Osteoblast (primary cell): ENCODE measurements around the gene ELOVL7. TPM values are rescaled to one million over a fixed set of nuclear protein-coding genes. Genes with fewer than 3 reads are reported as not detected.

Source experiments
- DNase-seq: peaks from one replicate; pipeline ENCODE4 v3.0.0; 2011; ENCODE audit warnings: low spot score, mixed read lengths; ENCODE audit not compliant: insufficient read length; ENCODE audit errors: missing footprints
- H2AFZ ChIP-seq: 2 replicates; pipeline ENCODE4 v1.6.0; 2011; ENCODE audit warnings: mild to moderate bottlenecking, low read length
- H3K27ac ChIP-seq: 2 replicates; pipeline ENCODE4 v1.5.1; 2011; ENCODE audit warnings: mild to moderate bottlenecking, low read depth, low read length, moderate library complexity
- H3K27me3 ChIP-seq: 2 replicates; pipeline ENCODE4 v1.6.0; 2012; ENCODE audit warnings: mild to moderate bottlenecking, control low read depth, inconsistent platforms, low read length, moderate library complexity; ENCODE audit not compliant: insufficient read depth
- H3K36me3 ChIP-seq: 2 replicates; pipeline ENCODE4 v1.5.1; 2011; ENCODE audit warnings: mild to moderate bottlenecking, low read length, control low read depth, moderate library complexity; ENCODE audit not compliant: insufficient read depth
- H3K4me1 ChIP-seq: 2 replicates; pipeline ENCODE4 v1.5.1; 2011; ENCODE audit warnings: mild to moderate bottlenecking, low read length, control low read depth, moderate library complexity; ENCODE audit not compliant: insufficient read depth
- H3K4me2 ChIP-seq: 2 replicates; pipeline ENCODE4 v1.6.0; 2011; ENCODE audit warnings: mild to moderate bottlenecking, low read length; ENCODE audit not compliant: insufficient read depth
- H3K4me3 ChIP-seq: fragments of 200-600 bp; sonication (generic); 3 replicates; pipeline ENCODE4 v1.5.1; 2012; ENCODE audit warnings: mild to moderate bottlenecking, low read length, inconsistent platforms; ENCODE audit not compliant: insufficient read depth
- H3K79me2 ChIP-seq: 2 replicates; pipeline ENCODE4 v1.6.0; 2012; ENCODE audit warnings: mild to moderate bottlenecking, low read length, control low read depth, inconsistent platforms; ENCODE audit not compliant: insufficient read depth
- H3K9me3 ChIP-seq: 2 replicates; pipeline ENCODE4 v1.5.1; 2011; ENCODE audit warnings: low read depth, low read length, control low read depth
- H4K20me1 ChIP-seq: 2 replicates; pipeline ENCODE4 v1.6.0; 2012; ENCODE audit warnings: mild to moderate bottlenecking, low read length, control low read depth; ENCODE audit not compliant: insufficient read depth
- total RNA-seq: library from RNA; depleted of rRNA; stranded (reverse); fragments of >200 nt; gene quantifications from 2 replicates; pipeline ENCODE4 v1.2.3, GENCODE V29; 2012
- TF ChIP-seq, protein P1 (sequence below): IDR thresholded peaks from 2 replicates; pipeline ENCODE4 v1.5.1; 2011; ENCODE audit warnings: mild to moderate bottlenecking, low read depth, low read length, moderate library complexity; ENCODE audit errors: extremely low read depth

The ELOVL7 gene
- total RNA-seq, 1 donor: under 0.01 TPM

DNA sequence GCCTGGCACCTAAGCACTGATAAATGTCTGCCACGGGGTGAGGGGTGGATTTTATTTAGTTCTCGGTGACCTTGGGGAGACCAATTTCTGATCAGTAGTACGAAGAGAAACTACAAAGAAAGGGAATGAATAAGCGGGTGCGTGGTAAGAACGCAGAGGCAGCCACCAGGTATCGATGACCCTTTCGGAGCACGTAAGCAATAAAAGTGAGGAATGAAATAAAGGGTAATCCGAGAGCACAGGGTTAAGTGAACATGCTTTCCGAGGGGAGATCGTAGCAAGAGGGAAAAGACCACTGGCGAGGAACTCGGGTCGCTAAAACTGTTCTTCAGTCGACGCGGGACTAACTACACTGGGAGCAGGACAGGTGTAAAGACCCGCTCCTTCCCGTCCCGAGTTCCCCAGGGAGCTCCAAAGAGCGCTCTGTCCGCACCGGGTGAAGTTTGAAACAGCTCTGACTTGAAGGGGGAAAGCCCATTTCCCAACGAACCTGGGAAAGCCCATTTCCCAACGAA lies 1.1 kb downstream of the ELOVL7 start:
- Histone ChIP-seq H3K27ac (no peak overlapping the region), H3K79me2 (no peaks in the 10 kb centered on the region), H3K4me1 (peaks cover 8% of the 10 kb centered on the region), H2AFZ (peak overlapping the region; percentile 51), H3K36me3 (no peaks in the 10 kb centered on the region), H3K9me3 (no peaks in the 10 kb centered on the region), H3K4me2 (peak overlapping the region; percentile 84), H3K4me3 (peak overlapping the region; percentile 70), H4K20me1 (no peaks in the 10 kb centered on the region), H3K27me3 (peaks cover 59% of the 10 kb centered on the region)
- TF ChIP-seq, protein P1, sequence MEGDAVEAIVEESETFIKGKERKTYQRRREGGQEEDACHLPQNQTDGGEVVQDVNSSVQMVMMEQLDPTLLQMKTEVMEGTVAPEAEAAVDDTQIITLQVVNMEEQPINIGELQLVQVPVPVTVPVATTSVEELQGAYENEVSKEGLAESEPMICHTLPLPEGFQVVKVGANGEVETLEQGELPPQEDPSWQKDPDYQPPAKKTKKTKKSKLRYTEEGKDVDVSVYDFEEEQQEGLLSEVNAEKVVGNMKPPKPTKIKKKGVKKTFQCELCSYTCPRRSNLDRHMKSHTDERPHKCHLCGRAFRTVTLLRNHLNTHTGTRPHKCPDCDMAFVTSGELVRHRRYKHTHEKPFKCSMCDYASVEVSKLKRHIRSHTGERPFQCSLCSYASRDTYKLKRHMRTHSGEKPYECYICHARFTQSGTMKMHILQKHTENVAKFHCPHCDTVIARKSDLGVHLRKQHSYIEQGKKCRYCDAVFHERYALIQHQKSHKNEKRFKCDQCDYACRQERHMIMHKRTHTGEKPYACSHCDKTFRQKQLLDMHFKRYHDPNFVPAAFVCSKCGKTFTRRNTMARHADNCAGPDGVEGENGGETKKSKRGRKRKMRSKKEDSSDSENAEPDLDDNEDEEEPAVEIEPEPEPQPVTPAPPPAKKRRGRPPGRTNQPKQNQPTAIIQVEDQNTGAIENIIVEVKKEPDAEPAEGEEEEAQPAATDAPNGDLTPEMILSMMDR: no peak
- peak; percentile 75 for DNase-seq

DNA sequence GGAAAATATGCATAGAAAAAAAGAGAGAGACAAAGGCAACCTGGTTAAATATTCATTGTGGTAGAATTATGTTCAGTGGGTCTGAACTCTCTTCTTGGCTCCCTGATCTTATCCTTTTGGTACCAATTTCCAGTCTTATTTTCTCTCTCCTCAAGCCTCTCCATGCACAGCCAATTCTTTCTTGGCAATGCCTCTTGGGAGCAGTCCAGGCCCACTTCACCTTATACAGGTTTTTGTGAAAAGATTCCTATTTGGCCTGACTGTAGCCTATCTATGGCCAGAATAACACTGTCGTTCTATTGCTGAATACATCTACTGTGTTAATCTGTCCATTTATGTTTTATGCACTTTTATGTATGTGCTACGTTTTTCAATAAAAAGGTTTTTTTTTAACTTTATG lies 2.7 kb downstream of the ELOVL7 start:
- H3K27me3 ChIP-seq: peaks cover 56% of the 10 kb centered on the region
- TF ChIP-seq, protein P1: no peak
- no peaks in the 10 kb centered on the region for H4K20me1 ChIP-seq
- no peaks in the 10 kb centered on the region for H3K9me3 ChIP-seq
- DNase-seq: no peak
- H3K79me2 ChIP-seq: no peaks in the 10 kb centered on the region
- H3K4me1 ChIP-seq: peaks cover 8% of the 10 kb centered on the region
- no peak overlapping the region for H3K4me3 ChIP-seq
- no peak overlapping the region for H3K27ac ChIP-seq
- H3K36me3 ChIP-seq: no peaks in the 10 kb centered on the region
- no peak overlapping the region for H3K4me2 ChIP-seq
- H2AFZ ChIP-seq: no peak overlapping the region

DNA sequence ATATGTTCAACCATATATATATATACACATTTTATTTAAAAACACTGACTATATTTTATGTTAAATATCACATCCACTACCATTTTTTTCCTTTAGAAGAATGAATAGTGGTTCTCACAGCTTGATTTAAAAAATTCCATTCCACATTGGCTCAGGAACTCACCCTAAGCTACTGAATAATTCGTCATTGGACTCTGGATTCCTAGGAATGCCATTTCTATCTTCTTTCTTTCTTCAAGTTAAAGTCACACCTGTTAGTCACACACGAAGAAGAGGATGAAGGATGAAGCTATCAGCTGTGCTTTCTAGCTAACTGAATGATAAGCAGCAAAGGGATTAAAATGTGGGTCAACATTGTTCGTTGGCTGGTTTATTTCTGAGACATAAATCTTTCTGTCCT lies 7.9 kb downstream of the ELOVL7 start:
- Histone ChIP-seq H3K36me3 (no peaks in the 10 kb centered on the region), H3K27ac (no peak overlapping the region), H4K20me1 (no peaks in the 10 kb centered on the region), H3K4me3 (no peak overlapping the region), H3K27me3 (peaks cover 13% of the 10 kb centered on the region), H3K4me1 (no peaks in the 10 kb centered on the region), H3K79me2 (no peaks in the 10 kb centered on the region), H2AFZ (no peak overlapping the region), H3K4me2 (no peak overlapping the region), H3K9me3 (no peaks in the 10 kb centered on the region)
- DNase-seq: no peak
- TF ChIP-seq, protein P1: no peak

DNA sequence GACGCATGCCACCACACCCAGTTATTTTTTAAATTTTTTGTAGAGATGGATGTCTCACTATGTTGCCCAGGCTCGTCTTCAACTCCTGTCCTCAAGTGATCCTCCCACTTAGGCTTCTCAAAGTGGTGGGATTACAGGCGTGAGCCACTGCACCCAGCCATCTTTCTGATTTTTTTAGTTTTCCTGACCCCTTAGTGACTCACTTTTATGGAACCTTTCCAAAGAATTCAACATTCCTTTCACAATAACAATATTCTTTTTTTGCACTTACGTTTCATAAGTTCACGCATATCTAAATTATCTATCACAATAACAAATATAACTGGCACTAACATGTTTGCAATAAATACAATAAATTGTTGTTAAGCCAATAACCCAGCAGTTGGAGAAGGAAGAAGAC lies 8.5 kb downstream of the ELOVL7 start:
- Histone ChIP-seq H3K4me3 (no peak overlapping the region), H3K4me2 (no peak overlapping the region), H3K36me3 (no peaks in the 10 kb centered on the region), H3K79me2 (no peaks in the 10 kb centered on the region), H3K9me3 (no peaks in the 10 kb centered on the region), H3K27ac (no peak overlapping the region), H3K27me3 (peaks cover 11% of the 10 kb centered on the region), H4K20me1 (no peaks in the 10 kb centered on the region), H3K4me1 (no peaks in the 10 kb centered on the region), H2AFZ (no peak overlapping the region)
- TF ChIP-seq, protein P1: no peak
- no peak for DNase-seq
